Panc1 (cell line): ENCODE data around the gene FAM13A. TPM values are rescaled to one million over a fixed set of nuclear protein-coding genes. Genes with fewer than 3 reads are reported as not detected.

Experiments
- ATAC-seq: fragments of 200-7000 bp; cut with Tn5 transposase; 2 replicates; pipeline ENCODE4 v1.9.1; 2020; ENCODE audit warnings: mild to moderate bottlenecking, moderate library complexity
- Bru-seq: library from RNA; stranded (reverse); fragments of 400-500 nt; gene quantifications from one replicate; lab custom pipeline; 2021; lab: Mats Ljungman, UMichigan
- BruChase-seq, 2 experiments: library from RNA; stranded (reverse); fragments of 400-500 nt; gene quantifications; one replicate each; lab custom pipeline; 2021; lab: Mats Ljungman, UMichigan
- BruUV-seq: library from RNA; stranded (reverse); fragments of 400-500 nt; replicated peaks from 2 replicates; lab custom pipeline; 2021; lab: Mats Ljungman, UMichigan
- CTCF ChIA-PET: fragments of 300-600 bp; sonication (Branson Sonifier 250); formaldehyde crosslinking; loops from one replicate; lab custom pipeline; 2022; ENCODE audit warnings: antibody characterized with exemption; lab: Charles Lee
- POLR2A ChIA-PET: fragments of 300-600 bp; sonication (Branson Sonifier 250); formaldehyde crosslinking; loops from one replicate; lab custom pipeline; 2022; ENCODE audit warnings: antibody characterized with exemption; lab: Charles Lee
- DNase-seq: peaks from one replicate; pipeline ENCODE4 v3.0.0-alpha.2; 2010; ENCODE audit warnings: low read depth, low spot score
- H3K27ac ChIP-seq: 2 replicates; pipeline ENCODE4 v1.5.1; 2011; ENCODE audit warnings: mild to moderate bottlenecking, low read length, inconsistent platforms
- H3K27me3 ChIP-seq: fragments of 200-500 bp; sonication (Bioruptor generic); 2 replicates; pipeline ENCODE4 v1.6.0; 2014; ENCODE audit warnings: low read length, inconsistent platforms; ENCODE audit not compliant: control insufficient read depth, insufficient read depth
- H3K36me3 ChIP-seq: fragments of 200-500 bp; sonication (Bioruptor generic); 2 replicates; pipeline ENCODE4 v1.5.1; 2014; ENCODE audit warnings: inconsistent platforms, mild to moderate bottlenecking, low read length, moderate library complexity; ENCODE audit not compliant: control insufficient read depth, insufficient read depth
- H3K4me1 ChIP-seq: 2 replicates; pipeline ENCODE4 v1.5.1; 2011; ENCODE audit warnings: inconsistent platforms, mild to moderate bottlenecking, low read length, moderate library complexity; ENCODE audit not compliant: control insufficient read depth, insufficient read depth
- H3K4me3 ChIP-seq, 2 experiments: 2 replicates each; pipeline ENCODE4 v1.5.1; 2011 to 2012; ENCODE audit warnings: low read depth in 2 of 2, low read length in 2 of 2, mild to moderate bottlenecking in 2 of 2, inconsistent platforms in 1 of 2, moderate library complexity in 1 of 2
- H3K9me3 ChIP-seq: fragments of 200-500 bp; sonication (Bioruptor generic); 2 replicates; pipeline ENCODE4 v1.5.1; 2014; ENCODE audit warnings: low read depth, mild to moderate bottlenecking, inconsistent platforms, low read length, moderate library complexity; ENCODE audit not compliant: control insufficient read depth, insufficient read depth
- POLR2AphosphoS5 ChIP-seq: IDR thresholded peaks from 2 replicates; pipeline ENCODE4 v1.6.1; 2012; ENCODE audit warnings: mild to moderate bottlenecking, low read depth, low read length, moderate library complexity
- SIN3A ChIP-seq: IDR thresholded peaks from 2 replicates; pipeline ENCODE4 v1.6.1; 2012; ENCODE audit warnings: low read depth, mild to moderate bottlenecking, low read length, moderate library complexity, borderline replicate concordance; ENCODE audit not compliant: insufficient read depth
- TCF7L2 ChIP-seq: IDR thresholded peaks from 2 replicates; pipeline ENCODE4 v1.6.1; 2011; ENCODE audit warnings: mild to moderate bottlenecking, low read depth, low read length, inconsistent platforms
- in situ Hi-C: cut with HindIII; loops from 2 replicates; pipeline ENCODE4 v1.10.0; 2016; ENCODE audit warnings: low sequenced_read_pairs, low pct_unique_long_range_greater_than_20kb
- intact Hi-C: fragments of 100-400 bp; cut with micrococcal nuclease; formaldehyde crosslinking; loops from one replicate; pipeline ENCODE4 v1.10.0; 2022; ENCODE audit not compliant: unreplicated experiment
- long read RNA-seq: library from polyadenylated mRNA; unstranded; transcript quantifications from one replicate; pipeline ENCODE4 v2.0.0, GENCODE V29; 2021; ENCODE audit not compliant: unreplicated experiment
- polyA plus RNA-seq: library from polyadenylated mRNA; unstranded; fragments of >200 nt; gene quantifications from one replicate; pipeline ENCODE4 v1.2.1, GENCODE V29; 2012; ENCODE audit warnings: missing spikeins; ENCODE audit not compliant: insufficient read length
- total RNA-seq: library from RNA; stranded (reverse); gene quantifications from one replicate; pipeline ENCODE4 v1.2.1, GENCODE V29; 2021; ENCODE audit not compliant: unreplicated experiment
- TF ChIP-seq, protein P1 (sequence below): fragments of 450-650 bp; IDR thresholded peaks from 2 replicates; pipeline ENCODE4 v1.5.1; 2017; ENCODE audit warnings: mild to moderate bottlenecking
- TF ChIP-seq, protein P2 (sequence below), 2 experiments: IDR thresholded peaks; 2 replicates each; pipeline ENCODE4 v1.6.1; 2011 to 2012; ENCODE audit warnings: low read depth in 2 of 2, control low read depth in 1 of 2, low read length in 1 of 2, mild to moderate bottlenecking in 1 of 2, moderate library complexity in 1 of 2; ENCODE audit not compliant: insufficient read depth in 1 of 2

FAM13A gene
- total RNA-seq (5.8 TPM), Bru-seq, nascent RNA (percentile 47 among the genes with signal in this experiment), BruChase-seq, experiment 1, labeled RNA remaining after a 2-hour chase (percentile 34 among the genes with signal in this experiment), BruChase-seq, experiment 2, labeled RNA remaining after a 6-hour chase (percentile 33 among the genes with signal in this experiment)
- 5.7 TPM for polyA plus RNA-seq
- long read RNA-seq, transcript FAM13A-212 (18 exons, 3,169 nt): major isoform, 5 of 12 reads
- long read RNA-seq, partial matches to known transcripts: 2 of 12 reads
- long read RNA-seq, other reads (novel, unspliced or antisense): 5 of 12 reads

- Histone ChIP-seq H3K36me3 (no peaks in the 10 kb centered on the region), H3K9me3 (no peaks in the 10 kb centered on the region), H3K27ac (peak within 1 kb of the TSS; percentile 51), H3K4me3 (peak within 1 kb of the TSS; percentile 34 to 47), H3K27me3 (no peaks in the 10 kb centered on the region), H3K4me1 (peaks cover 4% of the 10 kb centered on the region; the same call in 1 of the 2 replicates)
- TF ChIP-seq, protein P1, sequence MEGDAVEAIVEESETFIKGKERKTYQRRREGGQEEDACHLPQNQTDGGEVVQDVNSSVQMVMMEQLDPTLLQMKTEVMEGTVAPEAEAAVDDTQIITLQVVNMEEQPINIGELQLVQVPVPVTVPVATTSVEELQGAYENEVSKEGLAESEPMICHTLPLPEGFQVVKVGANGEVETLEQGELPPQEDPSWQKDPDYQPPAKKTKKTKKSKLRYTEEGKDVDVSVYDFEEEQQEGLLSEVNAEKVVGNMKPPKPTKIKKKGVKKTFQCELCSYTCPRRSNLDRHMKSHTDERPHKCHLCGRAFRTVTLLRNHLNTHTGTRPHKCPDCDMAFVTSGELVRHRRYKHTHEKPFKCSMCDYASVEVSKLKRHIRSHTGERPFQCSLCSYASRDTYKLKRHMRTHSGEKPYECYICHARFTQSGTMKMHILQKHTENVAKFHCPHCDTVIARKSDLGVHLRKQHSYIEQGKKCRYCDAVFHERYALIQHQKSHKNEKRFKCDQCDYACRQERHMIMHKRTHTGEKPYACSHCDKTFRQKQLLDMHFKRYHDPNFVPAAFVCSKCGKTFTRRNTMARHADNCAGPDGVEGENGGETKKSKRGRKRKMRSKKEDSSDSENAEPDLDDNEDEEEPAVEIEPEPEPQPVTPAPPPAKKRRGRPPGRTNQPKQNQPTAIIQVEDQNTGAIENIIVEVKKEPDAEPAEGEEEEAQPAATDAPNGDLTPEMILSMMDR: no peak
- no peak for TF ChIP-seq SIN3A
- no peak for TF ChIP-seq POLR2AphosphoS5
- no peak for TF ChIP-seq TCF7L2
- TF ChIP-seq, protein P2, sequence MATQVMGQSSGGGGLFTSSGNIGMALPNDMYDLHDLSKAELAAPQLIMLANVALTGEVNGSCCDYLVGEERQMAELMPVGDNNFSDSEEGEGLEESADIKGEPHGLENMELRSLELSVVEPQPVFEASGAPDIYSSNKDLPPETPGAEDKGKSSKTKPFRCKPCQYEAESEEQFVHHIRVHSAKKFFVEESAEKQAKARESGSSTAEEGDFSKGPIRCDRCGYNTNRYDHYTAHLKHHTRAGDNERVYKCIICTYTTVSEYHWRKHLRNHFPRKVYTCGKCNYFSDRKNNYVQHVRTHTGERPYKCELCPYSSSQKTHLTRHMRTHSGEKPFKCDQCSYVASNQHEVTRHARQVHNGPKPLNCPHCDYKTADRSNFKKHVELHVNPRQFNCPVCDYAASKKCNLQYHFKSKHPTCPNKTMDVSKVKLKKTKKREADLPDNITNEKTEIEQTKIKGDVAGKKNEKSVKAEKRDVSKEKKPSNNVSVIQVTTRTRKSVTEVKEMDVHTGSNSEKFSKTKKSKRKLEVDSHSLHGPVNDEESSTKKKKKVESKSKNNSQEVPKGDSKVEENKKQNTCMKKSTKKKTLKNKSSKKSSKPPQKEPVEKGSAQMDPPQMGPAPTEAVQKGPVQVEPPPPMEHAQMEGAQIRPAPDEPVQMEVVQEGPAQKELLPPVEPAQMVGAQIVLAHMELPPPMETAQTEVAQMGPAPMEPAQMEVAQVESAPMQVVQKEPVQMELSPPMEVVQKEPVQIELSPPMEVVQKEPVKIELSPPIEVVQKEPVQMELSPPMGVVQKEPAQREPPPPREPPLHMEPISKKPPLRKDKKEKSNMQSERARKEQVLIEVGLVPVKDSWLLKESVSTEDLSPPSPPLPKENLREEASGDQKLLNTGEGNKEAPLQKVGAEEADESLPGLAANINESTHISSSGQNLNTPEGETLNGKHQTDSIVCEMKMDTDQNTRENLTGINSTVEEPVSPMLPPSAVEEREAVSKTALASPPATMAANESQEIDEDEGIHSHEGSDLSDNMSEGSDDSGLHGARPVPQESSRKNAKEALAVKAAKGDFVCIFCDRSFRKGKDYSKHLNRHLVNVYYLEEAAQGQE (IDR thresholded peaks at IDR 0.05; ENCODE audit: insufficient read depth in 1 of 2, low read depth in 2 of 2, low read length in 1 of 2): no peak
- POLR2A ChIA-PET: no interaction called here
- in situ Hi-C loops (no loop called here), intact Hi-C loops (no loop called here)
- no TSS peak for BruUV-seq
- DNase-seq (peak; percentile 25), ATAC-seq (peak; percentile 84)
- CTCF ChIA-PET: no interaction called here
These were observed at the start of gene FAM13A for GRCh38 chr4:89056953-89057398. FAM13A (minus strand) TSS chr4:89057185; CDS start chr4:89056964, 221 bp downstream.

DNA sequence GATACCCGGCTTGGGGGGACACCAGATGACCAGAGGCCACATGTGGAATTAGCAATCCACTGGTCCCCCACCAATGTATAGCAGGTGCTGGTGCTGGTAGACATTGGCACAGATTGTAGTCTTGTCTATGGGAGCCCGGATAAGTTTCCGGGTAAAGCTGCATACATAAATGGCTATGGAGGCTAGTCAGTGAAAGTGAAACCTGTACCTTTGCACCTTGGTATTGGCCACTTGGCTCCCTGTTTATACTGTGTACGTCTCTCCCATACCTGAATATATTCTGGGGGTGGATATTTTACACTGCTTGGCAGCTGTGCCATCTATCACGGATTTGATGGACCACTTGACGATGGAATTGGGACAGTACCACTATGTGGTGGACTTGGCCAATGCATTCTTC is 48.7 kb upstream of the FAM13A start:
- no peaks in the 10 kb centered on the region for H3K36me3 ChIP-seq
- H3K27me3 ChIP-seq: no peaks in the 10 kb centered on the region; the same call in 1 of the 2 replicates
- no peaks in the 10 kb centered on the region for H3K9me3 ChIP-seq
- TF ChIP-seq, protein P1: no peak
- no peak for TF ChIP-seq SIN3A
- TF ChIP-seq TCF7L2: no peak
- TF ChIP-seq POLR2AphosphoS5: no peak
- TF ChIP-seq, protein P2 (IDR thresholded peaks at IDR 0.05; ENCODE audit: insufficient read depth in 1 of 2, low read depth in 2 of 2, low read length in 1 of 2): no peak
- H3K4me3 ChIP-seq: no peak overlapping the region
- no peaks in the 10 kb centered on the region for H3K4me1 ChIP-seq
- ChIA-PET CTCF (no interaction called here), POLR2A (no interaction called here)
- no peak overlapping the region for H3K27ac ChIP-seq
- intact Hi-C loops (no loop called here), in situ Hi-C loops (no loop called here)
- ATAC-seq (no peak), DNase-seq (no peak)
- no TSS peak for BruUV-seq
